BJ (cell line): ENCODE data around the gene POLR2L. TPM values are rescaled to one million over a fixed set of nuclear protein-coding genes. Genes with fewer than 3 reads are reported as not detected.

Experiments used
- CTCF ChIA-PET: fragments of 350-600 bp; formaldehyde crosslinking; extraction: SDS; loops from one replicate; lab custom pipeline; 2021; ENCODE audit warnings: antibody characterized with exemption, inconsistent platforms; lab: Yijun Ruan, JAX
- POLR2A ChIA-PET: fragments of 300-600 bp; sonication (Branson Sonifier 250); formaldehyde crosslinking; extraction: SDS; loops from one replicate; lab custom pipeline; 2021; ENCODE audit warnings: antibody characterized with exemption; lab: Charles Lee
- DNase-seq: peaks from one replicate; pipeline ENCODE4 v3.0.0-alpha.2; 2011; ENCODE audit warnings: low read depth
- H3K27me3 ChIP-seq: 2 replicates; pipeline ENCODE4 v1.6.0; 2011; ENCODE audit warnings: low read length; ENCODE audit not compliant: control insufficient read depth, insufficient read depth
- H3K36me3 ChIP-seq: 2 replicates; pipeline ENCODE4 v1.5.1; 2011; ENCODE audit warnings: low read length; ENCODE audit not compliant: control insufficient read depth, insufficient read depth
- H3K4me3 ChIP-seq: 2 replicates; pipeline ENCODE4 v1.5.1; 2011; ENCODE audit warnings: low read depth, mild to moderate bottlenecking, control low read depth, low read length
- polyA plus RNA-seq: library from polyadenylated mRNA; depleted of rRNA; stranded (reverse); fragments of >200 nt; gene quantifications from 2 replicates; pipeline ENCODE4 v1.2.3, GENCODE V29; 2011
- TF ChIP-seq, protein P1 (sequence below): IDR thresholded peaks from 2 replicates; pipeline ENCODE4 v1.5.1; 2011; ENCODE audit warnings: low read depth, mild to moderate bottlenecking, control low read depth, inconsistent platforms, low read length, moderate library complexity; ENCODE audit not compliant: insufficient read depth

Gene POLR2L
- polyA plus RNA-seq, 1 experiment = 734 TPM

DNA sequence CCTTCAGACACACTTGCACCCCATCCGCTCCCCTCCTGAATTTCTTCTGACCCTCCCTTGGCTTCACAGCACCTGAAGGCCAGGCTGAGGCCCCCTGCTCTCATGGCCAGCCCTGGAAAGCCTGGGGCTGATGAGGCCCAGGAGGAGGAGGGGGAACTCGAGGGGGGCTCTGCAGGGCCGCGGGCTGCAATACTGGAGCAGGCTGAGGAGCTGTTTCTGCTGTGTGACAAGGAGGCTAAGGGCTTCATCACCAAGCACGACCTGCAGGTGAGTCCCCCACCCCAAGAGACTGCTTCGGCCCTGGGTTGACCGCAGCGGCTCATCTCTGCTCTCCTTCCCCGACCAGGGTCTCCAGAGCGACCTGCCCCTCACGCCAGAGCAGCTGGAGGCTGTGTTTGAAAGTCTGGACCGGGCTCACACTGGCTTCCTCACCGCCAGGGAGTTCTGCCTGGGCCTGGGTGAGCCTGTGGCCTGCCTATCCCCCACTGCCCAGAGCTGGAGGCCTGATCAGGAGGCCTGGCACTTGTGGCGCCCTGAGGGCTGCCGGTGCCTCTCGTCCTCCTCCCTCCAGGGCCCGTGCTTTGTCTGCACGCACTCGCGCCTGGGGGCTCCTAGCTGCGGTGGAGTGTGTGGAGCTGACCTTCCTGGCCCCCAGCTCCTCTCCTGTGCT, 13.7 kb downstream of the POLR2L start:
- no peak for DNase-seq
- TF ChIP-seq, protein P1, sequence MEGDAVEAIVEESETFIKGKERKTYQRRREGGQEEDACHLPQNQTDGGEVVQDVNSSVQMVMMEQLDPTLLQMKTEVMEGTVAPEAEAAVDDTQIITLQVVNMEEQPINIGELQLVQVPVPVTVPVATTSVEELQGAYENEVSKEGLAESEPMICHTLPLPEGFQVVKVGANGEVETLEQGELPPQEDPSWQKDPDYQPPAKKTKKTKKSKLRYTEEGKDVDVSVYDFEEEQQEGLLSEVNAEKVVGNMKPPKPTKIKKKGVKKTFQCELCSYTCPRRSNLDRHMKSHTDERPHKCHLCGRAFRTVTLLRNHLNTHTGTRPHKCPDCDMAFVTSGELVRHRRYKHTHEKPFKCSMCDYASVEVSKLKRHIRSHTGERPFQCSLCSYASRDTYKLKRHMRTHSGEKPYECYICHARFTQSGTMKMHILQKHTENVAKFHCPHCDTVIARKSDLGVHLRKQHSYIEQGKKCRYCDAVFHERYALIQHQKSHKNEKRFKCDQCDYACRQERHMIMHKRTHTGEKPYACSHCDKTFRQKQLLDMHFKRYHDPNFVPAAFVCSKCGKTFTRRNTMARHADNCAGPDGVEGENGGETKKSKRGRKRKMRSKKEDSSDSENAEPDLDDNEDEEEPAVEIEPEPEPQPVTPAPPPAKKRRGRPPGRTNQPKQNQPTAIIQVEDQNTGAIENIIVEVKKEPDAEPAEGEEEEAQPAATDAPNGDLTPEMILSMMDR = no peak
- Histone ChIP-seq H3K27me3 (no peaks in the 10 kb centered on the region), H3K36me3 (peaks cover 18% of the 10 kb centered on the region), H3K4me3 (no peak overlapping the region)
- ChIA-PET POLR2A (interaction anchor here (0.6 kb wide), 1 partner anchor 34 kb away, joined by 3 read pairs; no protein-coding TSS in a partner anchor), CTCF (interaction anchor here (1.2 to 2.5 kb wide), 3 partner anchors 10 to 20 kb away, joined by 3 to 8 read pairs (median 3); no protein-coding TSS in a partner anchor)

DNA sequence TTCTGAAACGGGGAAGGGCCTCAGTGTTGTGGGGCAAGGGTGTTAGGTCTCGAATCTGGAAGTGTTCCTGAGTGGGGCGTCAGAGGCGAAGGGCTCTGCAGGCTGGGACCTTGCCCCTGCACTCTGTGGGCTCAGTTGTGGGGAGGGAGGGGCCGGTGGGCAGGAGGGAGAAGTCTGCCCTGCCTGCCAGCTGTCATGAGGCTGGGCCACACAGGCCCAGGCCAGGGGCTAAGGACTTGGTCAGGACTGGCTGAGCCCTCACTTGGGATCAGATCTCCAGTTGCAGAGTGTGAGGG, 14.5 kb downstream of the POLR2L start, which contains the start of gene CRACR2B:
Gene CRACR2B (plus strand): TSS at position 23 of the 296 bp plus-strand sequence. CDS start 689 bp downstream, outside the sequence.
- H3K36me3 ChIP-seq = peaks cover 20% of the 10 kb centered on the region
- H3K27me3 ChIP-seq = no peaks in the 10 kb centered on the region
- DNase-seq = no peak
- H3K4me3 ChIP-seq = peak within 1 kb of the TSS; percentile 25
- ChIA-PET POLR2A (no interaction called here), CTCF (no interaction called here)
- TF ChIP-seq, protein P1 = no peak

DNA sequence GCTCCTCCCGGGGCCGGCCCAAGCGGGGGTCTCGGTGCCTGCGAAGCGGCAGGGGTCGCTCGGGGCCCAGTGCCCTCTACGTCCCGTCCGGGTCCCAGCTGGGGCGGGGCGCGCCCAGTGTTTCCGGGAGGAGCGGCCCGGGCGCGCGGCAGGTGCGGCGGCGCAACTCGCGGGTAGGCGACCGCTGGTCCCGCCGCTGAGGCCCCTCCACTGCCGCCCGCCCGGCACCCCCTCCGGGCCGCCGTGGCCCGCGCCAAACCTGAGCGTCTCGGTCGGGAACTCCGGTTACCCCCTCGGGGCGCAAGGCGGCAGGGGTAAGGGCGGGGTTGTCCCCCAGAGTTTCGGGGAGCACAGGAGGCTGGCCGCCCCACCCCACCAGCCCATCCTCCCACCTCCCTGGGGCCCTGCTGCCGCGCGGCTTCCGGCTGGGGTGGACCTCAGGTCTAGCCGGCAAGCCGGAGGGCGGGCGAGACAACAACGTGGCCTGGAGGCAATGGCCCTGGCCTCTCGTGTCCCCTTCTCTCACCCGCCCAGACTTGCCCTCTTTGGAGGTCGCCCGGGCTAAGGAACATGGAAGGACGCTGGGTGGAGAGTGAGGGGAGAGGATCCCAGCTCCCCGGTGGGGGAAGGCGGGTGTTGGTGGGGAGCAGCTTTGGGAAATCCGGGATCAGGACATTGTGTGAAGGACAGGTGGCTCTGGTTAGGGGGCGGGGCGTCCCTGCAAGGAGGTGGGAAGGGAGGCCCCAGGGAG, 15.0 kb downstream of the POLR2L start:
- Histone ChIP-seq H3K4me3 (peak overlapping the region; percentile 25), H3K36me3 (peaks cover 22% of the 10 kb centered on the region), H3K27me3 (no peaks in the 10 kb centered on the region)
- POLR2A ChIA-PET = no interaction called here
- TF ChIP-seq, protein P1 = no peak
- DNase-seq = no peak
- CTCF ChIA-PET = no interaction called here

DNA sequence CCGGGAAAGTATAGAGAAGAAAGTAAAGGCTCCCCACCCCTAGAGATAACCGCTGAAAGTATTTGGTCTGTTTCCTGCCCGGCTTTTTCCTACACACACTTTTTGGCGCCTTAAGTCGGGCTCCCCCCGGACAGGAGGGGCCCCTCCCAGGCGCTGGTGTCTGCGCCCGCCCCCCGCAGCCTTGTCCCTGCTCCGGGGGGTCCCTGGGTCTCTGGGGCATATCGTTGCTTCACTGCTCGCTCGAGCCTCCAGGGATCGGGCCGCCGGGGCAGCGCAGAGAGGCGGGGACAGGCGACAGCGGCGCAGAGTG, 15.5 kb downstream of the POLR2L start:
- no peaks in the 10 kb centered on the region for H3K27me3 ChIP-seq
- TF ChIP-seq, protein P1 = no peak
- POLR2A ChIA-PET = no interaction called here
- H3K4me3 ChIP-seq = peak overlapping the region; percentile 25
- DNase-seq = no peak
- CTCF ChIA-PET = no interaction called here
- peaks cover 26% of the 10 kb centered on the region for H3K36me3 ChIP-seq

DNA sequence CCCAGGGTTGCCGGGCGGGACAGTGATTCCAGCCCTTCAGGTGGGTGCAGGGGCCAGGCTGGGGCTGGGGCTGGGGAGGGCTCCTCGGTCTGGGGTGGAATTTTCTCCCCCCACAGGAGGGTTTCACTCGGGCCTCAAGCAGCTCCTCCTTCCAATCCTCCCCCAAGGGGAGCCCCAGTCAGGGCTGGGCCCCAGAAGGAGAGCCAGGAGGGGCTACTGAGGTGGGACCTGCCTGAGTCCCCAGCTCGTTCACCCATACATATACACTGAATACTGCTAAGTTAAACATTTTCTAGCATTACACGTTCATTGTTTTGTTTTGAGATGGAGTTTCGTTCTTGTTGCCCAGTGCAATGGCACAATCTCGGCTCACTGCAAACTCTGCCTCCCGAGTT, 16.1 kb downstream of the POLR2L start:
- CTCF ChIA-PET = no interaction called here
- no peak for DNase-seq

More for the DNA sequence above, 16.1 kb downstream of the POLR2L start:
- POLR2A ChIA-PET = no interaction called here
- H3K4me3 ChIP-seq = no peak overlapping the region
- peaks cover 30% of the 10 kb centered on the region for H3K36me3 ChIP-seq
- H3K27me3 ChIP-seq = no peaks in the 10 kb centered on the region
- TF ChIP-seq, protein P1 = no peak
